CD4-positive, alpha-beta T cell treated with Interleukin-1 beta for 1 hour (primary cell): ENCODE measurements around the gene FAM149A.

Experiments used
- DNase-seq, 2 donors: peaks; one replicate each; pipeline ENCODE4 v3.0.0-alpha.2; 2020 to 2022

FAM149A gene

GRCh38 chr4:186105647-186106321 lies 1.3 kb downstream of the FAM149A start:
- no peak for DNase-seq

DNA sequence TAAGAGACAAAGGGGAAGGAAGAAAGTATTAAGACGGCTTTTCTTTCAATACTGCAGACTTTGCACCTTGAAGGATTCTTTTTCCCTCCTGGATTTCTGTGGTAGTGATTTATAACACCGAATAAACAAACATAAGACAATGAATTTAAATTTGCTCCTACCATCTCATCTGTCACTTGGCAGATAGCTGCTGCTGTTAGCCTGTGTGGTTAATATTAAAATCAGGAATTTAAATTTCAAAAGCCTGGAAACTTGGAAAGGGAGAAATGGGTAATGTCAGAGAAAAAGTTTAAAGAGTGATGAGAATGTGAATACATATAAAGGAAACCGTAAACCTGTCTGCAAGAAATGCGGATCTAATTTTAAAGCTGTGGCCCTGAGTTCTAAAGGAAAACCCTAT lies 3.4 kb downstream of the FAM149A start:
- no peak for DNase-seq

DNA sequence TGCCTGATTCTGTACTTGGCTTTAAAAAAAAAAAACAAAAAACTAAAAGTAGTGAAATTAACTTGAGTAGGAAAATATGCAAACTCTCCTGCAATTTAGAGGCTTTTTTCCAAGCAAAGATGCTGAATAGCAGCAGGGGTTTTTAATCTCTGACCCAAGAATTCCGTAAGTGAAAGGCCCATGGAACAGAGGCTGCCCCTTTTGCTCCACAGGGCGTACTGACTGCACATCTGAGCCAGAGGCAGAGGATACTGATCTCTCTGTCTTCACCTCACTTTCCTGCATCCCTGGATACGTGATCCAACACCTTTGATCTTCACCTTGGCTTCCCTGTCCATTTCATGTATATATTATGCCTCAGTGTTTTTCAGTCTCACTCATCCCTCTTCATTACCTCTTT lies 3.9 kb downstream of the FAM149A start:
- DNase-seq: no peak

- no peak for DNase-seq
Observed at GRCh38 chr4:186109245-186109644, 4.7 kb downstream of the FAM149A start.

GRCh38 chr4:186116697-186117096 lies 12.2 kb downstream of the FAM149A start:
- DNase-seq: no peak

DNA sequence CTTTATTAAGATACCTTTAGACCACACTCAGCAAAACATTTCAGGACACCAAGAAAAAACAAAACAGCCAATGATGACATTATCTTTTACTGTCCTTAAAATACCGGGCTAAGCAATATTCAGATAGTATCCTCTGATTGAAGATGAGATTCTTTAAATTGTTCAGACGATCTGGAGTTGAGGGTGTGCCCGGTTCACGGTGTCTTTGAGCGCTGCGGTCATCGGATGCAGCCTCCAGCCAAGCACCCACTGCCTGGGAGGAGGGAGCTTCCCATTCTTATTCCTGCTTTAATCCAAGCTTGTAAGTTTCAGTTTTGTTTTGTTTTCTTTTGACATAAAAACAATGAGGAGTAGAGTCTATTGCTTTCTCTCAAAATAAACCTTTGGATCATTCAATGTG lies 14.1 kb downstream of the FAM149A start:
- DNase-seq: no peak

- DNase-seq: no peak
Observed at GRCh38 chr4:186121057-186121456, 16.6 kb downstream of the FAM149A start.

GRCh38 chr4:186128842-186129241 lies 24.3 kb downstream of the FAM149A start:
- no peak for DNase-seq

DNA sequence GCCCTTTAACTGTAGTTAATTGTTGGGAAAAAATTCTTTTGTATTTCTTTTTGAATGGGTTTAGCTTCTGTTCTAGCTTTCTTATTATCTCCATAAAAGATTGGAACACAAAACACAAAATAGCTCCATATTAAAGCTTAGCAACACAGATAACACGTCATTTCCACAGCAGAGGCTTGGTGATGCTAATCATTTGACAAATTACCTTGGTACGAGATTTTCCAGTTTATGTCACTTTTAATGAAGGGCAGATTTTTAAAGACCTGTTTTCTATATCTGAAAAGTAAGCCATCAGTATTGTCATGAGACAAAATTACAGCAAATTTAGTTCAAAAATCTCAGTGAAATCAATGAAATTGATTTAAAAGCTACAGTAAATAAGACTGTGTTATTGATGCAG lies 27.4 kb downstream of the FAM149A start:
- DNase-seq: no peak

GRCh38 chr4:186132577-186133242 lies 28.2 kb downstream of the FAM149A start:
- DNase-seq: no peak

DNA sequence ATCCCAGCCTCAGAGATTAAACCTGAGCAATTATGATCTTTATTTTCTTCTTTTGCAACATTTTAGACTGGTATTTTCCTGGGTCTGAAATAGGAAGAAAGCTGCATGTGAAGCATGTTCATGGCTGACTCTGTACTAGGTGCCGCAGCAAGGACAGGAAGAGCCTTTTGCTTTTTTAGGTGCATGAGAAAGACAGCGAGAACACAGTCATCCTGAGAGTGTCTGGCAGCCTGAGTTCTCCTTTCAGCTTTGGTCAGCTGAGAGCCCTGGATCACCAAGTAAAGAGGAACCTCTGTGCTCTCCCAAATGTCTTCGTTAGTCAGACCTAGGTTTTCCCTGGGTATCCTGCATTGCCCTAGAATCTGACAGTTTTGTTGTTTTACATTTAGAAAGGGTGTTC lies 29.8 kb downstream of the FAM149A start:
- DNase-seq: peak; percentile 8 to 12

DNA sequence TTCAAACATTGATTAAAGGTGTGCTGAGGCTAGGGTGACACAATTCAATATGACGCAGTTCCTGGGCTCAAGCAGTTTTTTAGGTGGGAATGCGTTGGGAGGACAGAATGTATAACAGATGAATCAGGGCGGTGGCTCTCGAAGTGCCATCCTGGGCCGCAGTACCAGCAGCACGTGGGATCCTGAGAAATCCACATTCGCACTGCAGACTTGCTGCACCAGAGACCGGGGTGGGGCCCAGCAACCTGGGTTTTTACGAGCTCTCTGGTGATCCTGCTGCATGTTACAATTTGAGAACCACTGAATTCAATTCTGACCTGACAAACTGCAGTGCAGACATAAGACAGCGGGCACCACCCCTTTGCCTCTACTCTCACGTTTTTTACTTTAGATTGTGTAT lies 30.4 kb downstream of the FAM149A start:
- DNase-seq: no peak

- DNase-seq: peak in 1 of 2 donors; percentile 18
Observed at GRCh38 chr4:186137196-186137794, 32.8 kb downstream of the FAM149A start.

GRCh38 chr4:186144198-186144945 lies 39.9 kb downstream of the FAM149A start:
- DNase-seq: no peak

DNA sequence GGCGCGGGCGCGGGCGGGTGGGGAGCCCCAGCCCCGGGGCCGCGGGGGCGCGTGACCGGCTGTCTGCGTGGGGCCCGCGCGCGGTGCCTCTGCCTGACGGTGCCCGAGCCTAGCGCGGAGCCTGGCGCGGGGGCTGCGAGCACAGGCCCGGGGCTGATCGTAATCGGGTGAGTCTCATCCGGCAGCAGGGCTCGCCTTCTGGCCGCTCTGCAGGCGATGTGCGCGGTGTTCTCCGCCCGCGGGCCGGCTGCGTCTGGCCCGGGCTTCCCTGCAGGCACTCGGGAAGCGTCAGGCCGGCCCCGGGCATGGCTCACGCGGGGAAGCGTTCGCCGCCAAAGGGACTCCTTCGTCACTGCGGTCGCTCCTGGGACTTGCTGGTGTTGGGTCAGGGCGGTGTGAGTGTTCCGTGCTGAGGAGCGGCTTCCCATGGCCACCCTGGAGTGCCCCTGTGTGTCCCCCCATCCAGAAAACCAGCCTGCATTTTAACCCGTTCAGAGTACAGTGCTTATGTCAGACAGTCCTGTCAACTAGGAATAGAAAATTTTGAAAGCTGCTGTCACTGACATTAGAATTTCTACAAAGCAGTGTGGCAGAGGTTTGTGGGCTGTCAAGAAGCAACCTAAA lies 40.6 kb downstream of the FAM149A start:
- DNase-seq: no peak

GRCh38 chr4:186146458-186146857 lies 42.0 kb downstream of the FAM149A start:
- DNase-seq: no peak

DNA sequence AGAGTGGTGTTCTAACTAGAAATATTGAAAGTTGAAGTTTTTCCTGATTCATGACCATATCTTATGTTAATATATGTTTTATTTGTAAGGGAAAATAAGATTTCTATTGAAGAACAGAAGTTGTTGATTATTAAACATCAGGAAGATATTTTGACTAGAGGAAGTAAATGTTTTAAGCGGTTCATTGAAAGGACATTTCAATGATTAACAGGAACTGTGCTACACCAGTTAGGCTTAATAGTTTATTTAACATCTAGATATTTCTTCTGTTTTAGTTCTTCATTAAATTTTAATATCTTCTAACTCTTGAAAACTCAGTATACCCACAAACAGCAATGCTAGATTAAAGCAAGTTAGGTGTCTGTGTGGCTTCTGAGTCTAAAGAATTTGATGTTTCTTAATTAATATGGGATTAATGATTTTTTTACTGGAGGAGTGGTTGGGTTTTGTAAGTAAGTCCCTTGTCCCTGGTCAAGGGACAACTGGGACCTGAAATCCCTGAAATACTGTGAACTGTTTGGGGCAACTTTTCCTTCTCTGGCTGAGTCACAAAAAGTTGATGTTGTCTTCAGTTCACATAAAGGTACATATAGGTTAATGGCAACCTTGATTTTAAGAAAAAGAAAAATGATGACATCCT lies 44.0 kb downstream of the FAM149A start:
- no peak for DNase-seq

GRCh38 chr4:186149872-186150271 lies 45.4 kb downstream of the FAM149A start:
- no peak for DNase-seq

DNA sequence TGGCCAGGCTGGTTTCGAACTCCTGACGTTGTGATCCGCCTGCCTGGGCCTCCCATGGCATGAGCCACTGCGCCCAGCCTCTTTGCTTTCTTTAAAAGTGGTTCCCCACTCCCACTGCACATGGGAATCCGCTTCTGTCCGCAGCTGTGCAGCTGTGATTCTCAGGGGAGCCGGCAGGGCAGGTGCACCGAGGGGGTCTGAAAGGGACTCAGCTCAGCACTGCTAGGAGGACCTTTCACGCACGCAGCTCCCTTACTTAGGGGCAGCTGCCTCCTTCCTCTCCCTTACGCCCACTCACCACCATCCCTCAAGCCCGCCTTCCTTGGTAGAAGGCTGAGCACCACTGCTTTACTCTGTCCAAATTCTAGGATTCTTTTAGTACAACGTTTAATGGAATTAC lies 46.4 kb downstream of the FAM149A start:
- no peak for DNase-seq

DNA sequence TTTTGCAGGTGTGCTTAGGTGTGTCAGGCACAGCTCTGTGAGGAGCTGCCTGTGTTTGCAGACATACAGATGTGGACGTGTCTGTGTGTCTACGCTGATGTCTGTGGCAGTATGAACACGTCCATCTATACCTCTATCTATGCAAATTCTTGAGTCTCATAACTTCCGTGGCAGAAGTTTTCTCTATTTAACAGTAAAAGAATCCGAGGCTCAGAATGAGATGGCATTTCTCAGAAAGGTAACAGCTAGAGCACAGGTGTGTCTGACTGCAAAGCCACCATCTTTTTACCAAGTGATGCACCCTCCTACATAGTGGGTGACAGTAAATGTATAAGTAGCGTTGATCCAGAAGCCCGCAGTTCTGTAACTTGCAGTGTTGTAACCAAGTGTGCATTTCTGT lies 47.0 kb downstream of the FAM149A start:
- no peak for DNase-seq

GRCh38 chr4:186158021-186158813 lies 53.7 kb downstream of the FAM149A start:
- DNase-seq: no peak

DNA sequence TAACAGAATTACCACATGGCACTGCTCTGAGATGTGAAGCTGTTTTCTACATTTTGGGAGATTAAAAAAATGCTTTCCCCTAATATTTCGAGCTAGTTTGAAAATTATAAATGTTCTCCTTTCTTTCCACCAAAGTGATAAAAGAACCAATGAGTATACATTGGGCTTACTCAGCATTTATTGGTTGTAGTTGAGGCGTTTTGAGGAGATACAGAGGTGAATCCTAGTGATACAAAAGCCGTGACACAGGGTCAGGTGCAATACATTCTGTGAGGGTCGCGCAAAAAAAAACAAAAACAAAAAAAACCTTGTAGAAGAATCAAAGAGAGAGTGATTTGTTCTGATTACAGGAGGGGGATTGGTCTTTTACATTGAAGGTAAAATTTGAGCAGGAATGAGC lies 54.5 kb downstream of the FAM149A start:
- DNase-seq: no peak
